ENCODE results near the gene CASP8. TPM values are rescaled to one million over a fixed set of nuclear protein-coding genes. Genes with fewer than 3 reads are reported as not detected.

CASP8 gene
- total and polyA plus RNA-seq, 9 donors, result 5.5 to 11.5 (median 8.4) TPM

DNA sequence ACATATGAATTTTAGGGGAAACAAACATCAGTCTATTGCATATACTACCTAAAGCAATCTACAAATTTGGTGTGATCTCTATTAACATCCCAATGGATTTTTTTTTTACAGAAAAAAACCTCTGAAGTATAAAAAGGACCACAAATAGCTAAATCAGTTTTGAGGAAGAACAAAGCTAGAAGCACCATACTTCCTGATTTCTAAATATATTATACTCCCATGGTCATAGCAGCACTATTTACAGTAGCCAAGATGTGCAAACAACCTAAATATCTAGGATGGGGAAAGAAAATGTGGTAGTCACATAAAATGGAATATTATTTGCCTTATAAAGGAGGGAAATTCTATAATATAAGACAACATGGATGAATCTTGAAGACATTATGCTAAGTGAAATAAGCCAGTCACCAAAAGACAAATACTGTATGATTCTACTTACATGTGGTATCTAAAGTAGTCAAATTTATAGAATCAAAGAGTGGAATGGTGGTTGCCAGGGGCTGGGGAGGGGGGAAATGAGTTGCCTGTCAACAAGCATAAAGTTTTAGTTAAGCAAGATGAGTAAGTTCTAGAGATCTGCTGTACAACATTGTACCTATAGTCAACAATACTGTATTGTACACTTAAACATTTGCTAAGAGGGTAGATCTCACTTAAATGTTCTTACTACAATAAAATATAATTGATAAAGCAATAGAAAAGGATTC is 17.6 kb upstream of the CASP8 start:
- Histone ChIP-seq H3K27ac (ENCODE audit: low read length) (no peak overlapping the region), H3K4me1 (ENCODE audit: control insufficient read depth, insufficient read depth, low read length) (no peaks in the 10 kb centered on the region)

GRCh38 chr2:201244829-201245228 is 15.5 kb upstream of the CASP8 start:
- Histone ChIP-seq H3K36me3 (ENCODE audit: control insufficient read depth, insufficient read depth, low read length) (no peaks in the 10 kb centered on the region), H3K27me3 (ENCODE audit: control insufficient read depth, insufficient read depth, low read length) (no peaks in the 10 kb centered on the region), H3K9me3 (replicated peaks; ENCODE audit: control insufficient read depth, low read depth, low read length) (no peaks in the 10 kb centered on the region), H3K4me3 (ENCODE audit: low read length) (no peak overlapping the region), H3K27ac (ENCODE audit: low read length) (no peak overlapping the region), H3K4me1 (ENCODE audit: control insufficient read depth, insufficient read depth, low read length) (no peaks in the 10 kb centered on the region)
- WGBS (ENCODE audit: insufficient coverage), result 92% methylated on average over 4 of the region's 5 CpGs
- DNase-seq, result no peak

More for the DNA sequence above, 17.6 kb upstream of the CASP8 start:
- Histone ChIP-seq H3K9me3 (replicated peaks; ENCODE audit: control insufficient read depth, low read depth, low read length) (no peaks in the 10 kb centered on the region), H3K4me3 (ENCODE audit: low read length) (no peak overlapping the region), H3K36me3 (ENCODE audit: control insufficient read depth, insufficient read depth, low read length) (no peaks in the 10 kb centered on the region), H3K27me3 (ENCODE audit: control insufficient read depth, insufficient read depth, low read length) (no peaks in the 10 kb centered on the region)
- DNase-seq, result no peak

- no peaks in the 10 kb centered on the region for H3K4me1 ChIP-seq (ENCODE audit: control insufficient read depth, insufficient read depth, low read length)
- no peak for DNase-seq
- no peak overlapping the region for H3K4me3 ChIP-seq (ENCODE audit: low read length)
- H3K27ac ChIP-seq (ENCODE audit: low read length), result no peak overlapping the region
- no peaks in the 10 kb centered on the region for H3K27me3 ChIP-seq (ENCODE audit: control insufficient read depth, insufficient read depth, low read length)
- 80% methylated on average over 1 of the region's 4 CpGs for WGBS (ENCODE audit: insufficient coverage)
- no peaks in the 10 kb centered on the region for H3K36me3 ChIP-seq (ENCODE audit: control insufficient read depth, insufficient read depth, low read length)
- H3K9me3 ChIP-seq (replicated peaks; ENCODE audit: control insufficient read depth, low read depth, low read length), result no peaks in the 10 kb centered on the region
These were observed 14.1 kb upstream of the CASP8 start for GRCh38 chr2:201246280-201246679.

DNA sequence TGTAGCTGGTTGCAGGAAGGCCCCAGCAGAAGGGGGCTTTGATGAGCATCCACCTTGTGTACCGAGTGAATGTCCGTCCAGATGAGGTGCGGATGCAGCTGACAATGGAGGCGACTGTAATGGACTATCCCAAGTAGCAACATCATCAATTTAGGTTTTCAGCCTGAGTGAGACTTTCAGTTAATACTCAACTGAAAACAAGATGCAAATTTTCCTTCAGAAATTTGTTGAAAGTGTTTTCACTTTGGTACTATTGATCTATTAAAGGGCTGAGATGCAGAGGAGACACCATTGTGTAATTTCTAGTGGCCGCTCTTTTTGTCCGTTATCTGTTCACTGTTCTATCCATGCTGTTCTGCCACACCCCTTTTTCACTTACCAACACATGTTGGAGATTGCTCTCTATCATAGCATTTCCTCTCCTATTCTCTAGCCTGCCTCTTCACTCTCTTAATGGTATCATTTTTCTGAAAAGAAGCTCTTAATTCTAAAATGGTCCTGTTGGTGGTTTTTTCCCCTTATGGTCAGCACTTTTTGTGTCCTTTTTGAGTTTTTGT is 12.0 kb upstream of the CASP8 start:
- H3K9me3 ChIP-seq (replicated peaks; ENCODE audit: control insufficient read depth, low read depth, low read length), result no peaks in the 10 kb centered on the region
- H3K27ac ChIP-seq (ENCODE audit: low read length), result no peak overlapping the region
- no peak for DNase-seq
- H3K27me3 ChIP-seq (ENCODE audit: control insufficient read depth, insufficient read depth, low read length), result no peaks in the 10 kb centered on the region
- no peaks in the 10 kb centered on the region for H3K4me1 ChIP-seq (ENCODE audit: control insufficient read depth, insufficient read depth, low read length)
- no peak overlapping the region for H3K4me3 ChIP-seq (ENCODE audit: low read length)
- 80% methylated on average over 1 of the region's 6 CpGs for WGBS (ENCODE audit: insufficient coverage)
- no peaks in the 10 kb centered on the region for H3K36me3 ChIP-seq (ENCODE audit: control insufficient read depth, insufficient read depth, low read length)

DNA sequence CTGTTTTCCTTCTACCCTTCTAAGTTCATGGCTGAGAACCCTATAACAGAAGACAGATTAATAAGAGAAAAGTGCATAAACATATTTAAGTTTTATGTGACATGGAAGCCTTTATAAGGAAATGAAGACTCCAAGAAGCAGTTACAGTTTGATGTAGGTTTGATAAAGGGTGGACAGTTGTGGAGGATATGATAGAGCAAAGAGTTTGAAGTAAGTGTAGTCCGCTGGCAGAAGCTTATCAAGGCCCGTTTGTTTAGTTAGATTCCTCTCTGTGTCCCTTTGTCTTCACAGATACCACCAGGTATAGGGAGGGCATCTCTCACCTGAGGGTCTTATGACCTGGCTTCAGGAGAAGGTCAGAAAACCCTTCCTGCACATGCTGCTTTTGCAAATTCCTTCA is 10.4 kb upstream of the CASP8 start:
- DNase-seq, result no peak
- H3K4me1 ChIP-seq (ENCODE audit: control insufficient read depth, insufficient read depth, low read length), result no peaks in the 10 kb centered on the region
- H3K36me3 ChIP-seq (ENCODE audit: control insufficient read depth, insufficient read depth, low read length), result no peaks in the 10 kb centered on the region
- H3K27ac ChIP-seq (ENCODE audit: low read length), result no peak overlapping the region
- no peak overlapping the region for H3K4me3 ChIP-seq (ENCODE audit: low read length)
- H3K27me3 ChIP-seq (ENCODE audit: control insufficient read depth, insufficient read depth, low read length), result no peaks in the 10 kb centered on the region
- H3K9me3 ChIP-seq (replicated peaks; ENCODE audit: control insufficient read depth, low read depth, low read length), result no peaks in the 10 kb centered on the region
- WGBS (ENCODE audit: insufficient coverage), result no CpG with 5 or more reads among the region's 2 CpGs

GRCh38 chr2:201250741-201251140 is 9.6 kb upstream of the CASP8 start:
- WGBS (ENCODE audit: insufficient coverage), result 93% methylated on average over 3 of the region's 4 CpGs
- Histone ChIP-seq H3K4me1 (ENCODE audit: control insufficient read depth, insufficient read depth, low read length) (no peaks in the 10 kb centered on the region), H3K9me3 (replicated peaks; ENCODE audit: control insufficient read depth, low read depth, low read length) (no peaks in the 10 kb centered on the region), H3K36me3 (ENCODE audit: control insufficient read depth, insufficient read depth, low read length) (no peaks in the 10 kb centered on the region), H3K4me3 (ENCODE audit: low read length) (no peak overlapping the region), H3K27me3 (ENCODE audit: control insufficient read depth, insufficient read depth, low read length) (no peaks in the 10 kb centered on the region), H3K27ac (ENCODE audit: low read length) (no peak overlapping the region)
- no peak for DNase-seq

DNA sequence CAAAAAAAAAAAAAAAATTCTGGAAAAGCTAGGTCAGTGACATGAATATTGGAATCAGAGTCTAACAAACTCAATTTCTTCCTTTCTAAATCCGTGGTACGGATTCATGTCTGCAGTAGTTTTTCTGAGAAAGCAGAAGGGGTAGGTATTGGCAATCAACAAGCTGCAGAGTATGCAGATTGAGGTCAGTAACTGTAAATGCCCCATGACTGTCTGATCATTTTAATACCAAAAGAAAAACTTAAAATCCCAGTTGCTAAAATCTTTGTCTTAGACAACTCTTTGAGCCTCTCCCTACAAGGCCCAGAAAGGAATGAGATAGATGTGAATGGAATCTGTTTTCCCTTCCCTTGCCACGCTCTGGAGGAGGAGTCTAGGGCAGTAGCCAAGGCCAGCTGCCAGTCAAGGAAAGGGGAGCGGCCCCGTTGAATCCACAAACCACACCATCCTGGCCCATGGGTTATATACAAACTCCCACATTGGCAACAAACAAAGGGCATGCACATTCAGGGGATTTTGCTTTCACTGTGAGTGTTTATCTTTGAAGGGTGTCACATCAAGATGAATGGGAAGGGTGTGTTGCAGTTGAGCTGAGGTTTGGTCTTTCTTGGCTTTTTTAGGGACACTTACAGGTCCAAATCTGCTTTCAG is 6.1 kb upstream of the CASP8 start:
- no CpG with 5 or more reads among the region's 5 CpGs for WGBS (ENCODE audit: insufficient coverage)
- Histone ChIP-seq H3K4me3 (ENCODE audit: low read length) (no peak overlapping the region), H3K4me1 (ENCODE audit: control insufficient read depth, insufficient read depth, low read length) (peaks cover 7% of the 10 kb centered on the region), H3K9me3 (replicated peaks; ENCODE audit: control insufficient read depth, low read depth, low read length) (no peaks in the 10 kb centered on the region), H3K27me3 (ENCODE audit: control insufficient read depth, insufficient read depth, low read length) (no peaks in the 10 kb centered on the region), H3K27ac (ENCODE audit: low read length) (no peak overlapping the region), H3K36me3 (ENCODE audit: control insufficient read depth, insufficient read depth, low read length) (no peaks in the 10 kb centered on the region)
- no peak for DNase-seq

DNA sequence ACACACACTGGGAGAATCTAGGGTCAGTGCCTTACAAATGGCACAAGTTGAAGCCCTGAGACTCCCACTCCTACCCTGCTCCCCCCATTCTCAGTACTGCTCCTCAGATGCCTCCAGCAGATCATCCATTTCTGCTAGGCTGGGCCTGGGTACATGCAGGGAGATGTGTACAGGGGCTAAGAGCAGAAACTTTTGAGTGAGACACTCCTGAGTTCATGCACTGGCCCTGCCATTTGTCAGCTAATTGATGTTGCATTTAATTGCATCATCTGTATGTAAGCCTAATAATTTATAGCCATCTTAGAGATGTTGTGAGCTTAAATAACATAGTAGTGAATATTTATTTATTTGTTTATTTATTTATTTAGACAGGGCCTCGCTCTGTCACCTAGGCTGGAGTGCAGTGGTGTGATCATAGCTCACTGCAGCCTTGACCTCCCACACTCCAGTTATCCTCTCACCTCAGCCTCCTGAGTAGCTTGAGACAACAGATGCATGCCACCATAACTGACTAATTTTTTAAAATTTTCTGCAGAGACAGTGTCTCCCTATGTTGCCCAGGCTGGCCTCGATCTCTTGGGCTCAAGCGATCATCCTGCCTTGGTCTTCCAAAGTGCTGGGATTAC is 4.8 kb upstream of the CASP8 start:
- peaks cover 13% of the 10 kb centered on the region for H3K4me1 ChIP-seq (ENCODE audit: control insufficient read depth, insufficient read depth, low read length)
- DNase-seq, result no peak
- WGBS (ENCODE audit: insufficient coverage), result 95% methylated on average over 2 of the region's 3 CpGs
- H3K27ac ChIP-seq (ENCODE audit: low read length), result no peak overlapping the region
- no peak overlapping the region for H3K4me3 ChIP-seq (ENCODE audit: low read length)
- H3K36me3 ChIP-seq (ENCODE audit: control insufficient read depth, insufficient read depth, low read length), result no peaks in the 10 kb centered on the region
- H3K27me3 ChIP-seq (ENCODE audit: control insufficient read depth, insufficient read depth, low read length), result no peaks in the 10 kb centered on the region
- H3K9me3 ChIP-seq (replicated peaks; ENCODE audit: control insufficient read depth, low read depth, low read length), result no peaks in the 10 kb centered on the region

- no peaks in the 10 kb centered on the region for H3K27me3 ChIP-seq (ENCODE audit: control insufficient read depth, insufficient read depth, low read length)
- H3K4me3 ChIP-seq (ENCODE audit: low read length), result no peak overlapping the region
- H3K9me3 ChIP-seq (replicated peaks; ENCODE audit: control insufficient read depth, low read depth, low read length), result no peaks in the 10 kb centered on the region
- no peak overlapping the region for H3K27ac ChIP-seq (ENCODE audit: low read length)
- no peaks in the 10 kb centered on the region for H3K36me3 ChIP-seq (ENCODE audit: control insufficient read depth, insufficient read depth, low read length)
- peaks cover 13% of the 10 kb centered on the region for H3K4me1 ChIP-seq (ENCODE audit: control insufficient read depth, insufficient read depth, low read length)
- WGBS (ENCODE audit: insufficient coverage), result no CpG with 5 or more reads among the region's 3 CpGs
- DNase-seq, result no peak
These were observed 4.3 kb upstream of the CASP8 start for GRCh38 chr2:201256082-201256481.

- WGBS (ENCODE audit: insufficient coverage), result 30% methylated on average over 7 of the region's 12 CpGs
- peak overlapping the region; percentile 58 for H3K4me3 ChIP-seq (ENCODE audit: low read length)
- no peaks in the 10 kb centered on the region for H3K9me3 ChIP-seq (replicated peaks; ENCODE audit: control insufficient read depth, low read depth, low read length)
- DNase-seq, result no peak
- no peaks in the 10 kb centered on the region for H3K36me3 ChIP-seq (ENCODE audit: control insufficient read depth, insufficient read depth, low read length)
- H3K27ac ChIP-seq (ENCODE audit: low read length), result peak overlapping the region; percentile 94
- H3K4me1 ChIP-seq (ENCODE audit: control insufficient read depth, insufficient read depth, low read length), result peaks cover 15% of the 10 kb centered on the region
- H3K27me3 ChIP-seq (ENCODE audit: control insufficient read depth, insufficient read depth, low read length), result no peaks in the 10 kb centered on the region
These were observed 2.9 kb upstream of the CASP8 start for GRCh38 chr2:201257381-201257955.
